Keratinocyte (primary cell): Measurements from ENCODE around the gene SRPX.

Experiments used
- CTCF ChIP-seq, 3 experiments: IDR thresholded peaks in 1 of 3; conservative IDR thresholded peaks in 1 of 3; optimal IDR thresholded peaks in 1 of 3; 2 replicates in 2 of 3; 3 replicates in 1 of 3; pipeline versions ENCODE3 to v1.5.1; 2011; ENCODE audit warnings: low read length in 3 of 3, mild to moderate bottlenecking in 3 of 3, moderate library complexity in 2 of 3, control low read depth in 1 of 3, inconsistent platforms in 1 of 3; ENCODE audit not compliant: insufficient read depth in 2 of 3; ENCODE audit errors: extremely low read depth in 1 of 3
- EZH2 ChIP-seq: IDR thresholded peaks from one replicate; pipeline ENCODE4 v1.6.1; 2012; ENCODE audit warnings: inconsistent platforms, mild to moderate bottlenecking, low read length, moderate library complexity

GRCh38 chrX:38129366-38129765, 91.3 kb downstream of the SRPX start:
- TF ChIP-seq CTCF (optimal IDR thresholded peaks at IDR 0.05 in 1 of 3, IDR thresholded peaks at IDR 0.05 in 1 of 3, conservative IDR thresholded peaks at IDR 0.05 in 1 of 3; ENCODE audit: extremely low read depth in 1 of 3, insufficient read depth in 2 of 3, low read length in 3 of 3) (no peak), EZH2 (no peak)
